HAP-1 (cell line): ENCODE results near the gene GDA.

Experiments used
- DNase-seq, 2 experiments: peaks; one replicate each; pipeline ENCODE4 v3.0.0-alpha.2; 2016 to 2020; ENCODE audit warnings: low spot score in 2 of 2
- H3K27me3 ChIP-seq: fragments of 250-450 bp; sonication (Bioruptor Pico); 2 replicates; pipeline ENCODE4 v1.5.1; 2020; ENCODE audit warnings: low read depth, mild to moderate bottlenecking, moderate library complexity
- H3K36me3 ChIP-seq: fragments of 250-450 bp; sonication (Bioruptor Pico); replicated peaks from 2 replicates; pipeline ENCODE4 v1.5.1; 2020; ENCODE audit warnings: mild to moderate bottlenecking
- H3K4me1 ChIP-seq: fragments of 250-450 bp; sonication (Bioruptor Pico); 2 replicates; pipeline ENCODE4 v1.5.1; 2020; ENCODE audit warnings: mild to moderate bottlenecking
- H3K4me3 ChIP-seq: fragments of 250-450 bp; sonication (Bioruptor Pico); 2 replicates; pipeline ENCODE4 v1.5.1; 2020; ENCODE audit warnings: mild to moderate bottlenecking, moderate library complexity
- H3K9me3 ChIP-seq: fragments of 250-450 bp; sonication (Bioruptor Pico); 2 replicates; pipeline ENCODE4 v1.5.1; 2020; ENCODE audit warnings: mild to moderate bottlenecking, moderate library complexity
- in situ Hi-C: fragments of 300-500 bp; cut with MboI; formaldehyde crosslinking; loops from 3 replicates; pipeline ENCODE4 v1.14.3; 2020; ENCODE audit warnings: low sequenced_read_pairs, inconsistent platforms, mixed read lengths

GDA gene

DNA sequence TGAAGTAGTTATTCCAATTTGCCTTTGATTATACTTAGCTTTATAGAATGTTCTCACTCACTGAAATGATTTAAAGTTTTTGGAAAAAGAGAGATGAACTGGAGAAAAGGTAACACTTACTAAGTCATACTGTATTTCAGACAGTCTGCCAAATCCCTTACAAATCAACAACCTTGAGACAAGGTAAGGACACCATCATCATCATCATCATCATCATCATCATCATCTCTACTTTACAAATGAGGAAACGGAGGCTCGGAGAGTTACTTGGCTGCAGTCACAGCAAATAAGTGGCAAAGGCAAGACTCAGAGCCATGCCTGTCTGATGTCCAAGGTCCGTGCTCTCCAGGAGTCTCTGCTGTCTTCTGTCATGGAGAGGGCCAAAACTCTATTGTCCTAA is 9.4 kb downstream of the GDA start:
- Histone ChIP-seq H3K4me1 (no peaks in the 10 kb centered on the region), H3K36me3 (no peaks in the 10 kb centered on the region)
- in situ Hi-C loops, result no loop called here

DNA sequence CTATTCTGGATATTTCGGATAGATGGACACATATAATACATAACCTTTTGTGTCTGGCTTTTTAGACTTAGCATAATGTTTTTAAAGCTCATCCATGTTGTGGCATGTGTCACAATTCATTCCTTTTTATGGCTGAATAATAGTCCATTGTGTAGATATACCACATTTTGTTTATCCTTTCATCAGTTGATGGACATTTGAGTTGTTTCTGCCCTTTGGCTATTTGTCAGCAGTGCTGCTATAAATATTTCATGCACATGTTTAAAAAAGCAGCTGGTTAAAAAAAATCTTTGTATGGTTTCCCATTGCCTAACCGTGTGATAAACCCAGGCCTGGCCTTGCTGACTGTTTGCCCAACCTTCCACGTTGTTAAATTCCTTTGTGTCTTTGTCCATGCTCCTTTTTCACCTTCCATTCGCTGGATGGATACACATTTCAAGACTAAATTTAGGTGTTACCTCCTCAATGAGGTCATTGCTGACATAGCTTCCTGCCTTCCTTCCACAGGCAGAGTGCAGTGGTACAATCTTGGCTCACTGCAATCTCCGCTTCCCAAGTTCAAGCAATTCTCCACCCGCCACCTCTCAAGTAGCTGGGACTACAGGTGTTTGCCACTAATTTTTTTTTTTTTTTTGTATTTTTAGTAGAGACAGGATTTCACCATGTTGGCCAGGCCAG is 11.3 kb downstream of the GDA start:
- H3K27me3 ChIP-seq, result no peaks in the 10 kb centered on the region
- H3K4me3 ChIP-seq, result no peak overlapping the region
- H3K4me1 ChIP-seq, result no peaks in the 10 kb centered on the region
- no peaks in the 10 kb centered on the region for H3K36me3 ChIP-seq
- no peak for DNase-seq
- no peaks in the 10 kb centered on the region for H3K9me3 ChIP-seq
- in situ Hi-C loops, result no loop called here

More for the DNA sequence above, 9.4 kb downstream of the GDA start:
- DNase-seq, result no peak
- Histone ChIP-seq H3K4me3 (no peak overlapping the region), H3K27me3 (no peaks in the 10 kb centered on the region), H3K9me3 (no peaks in the 10 kb centered on the region)

DNA sequence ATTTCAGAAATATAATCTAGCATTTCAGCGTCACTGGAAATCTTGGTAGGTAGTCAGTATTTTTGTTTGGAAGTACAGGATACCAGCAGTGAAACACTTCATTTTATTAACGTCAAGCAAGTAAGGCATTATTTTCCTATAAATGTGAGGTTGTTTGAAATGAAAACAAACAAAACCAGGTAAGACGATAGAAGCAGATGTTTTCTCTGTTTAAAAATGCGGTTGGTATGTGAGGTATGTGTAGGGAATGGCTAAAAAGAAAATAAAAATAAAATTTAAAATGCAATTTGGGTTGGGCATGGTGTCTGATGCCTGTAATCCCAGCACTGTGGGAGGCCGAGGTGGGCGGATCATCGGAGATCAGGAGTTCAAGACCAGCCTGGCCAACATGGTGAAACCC is 16.1 kb downstream of the GDA start:
- H3K36me3 ChIP-seq, result no peaks in the 10 kb centered on the region
- no peak overlapping the region for H3K4me3 ChIP-seq
- no peaks in the 10 kb centered on the region for H3K4me1 ChIP-seq
- no peak for DNase-seq
- H3K27me3 ChIP-seq, result no peaks in the 10 kb centered on the region
- in situ Hi-C loops, result no loop called here
- no peaks in the 10 kb centered on the region for H3K9me3 ChIP-seq

DNA sequence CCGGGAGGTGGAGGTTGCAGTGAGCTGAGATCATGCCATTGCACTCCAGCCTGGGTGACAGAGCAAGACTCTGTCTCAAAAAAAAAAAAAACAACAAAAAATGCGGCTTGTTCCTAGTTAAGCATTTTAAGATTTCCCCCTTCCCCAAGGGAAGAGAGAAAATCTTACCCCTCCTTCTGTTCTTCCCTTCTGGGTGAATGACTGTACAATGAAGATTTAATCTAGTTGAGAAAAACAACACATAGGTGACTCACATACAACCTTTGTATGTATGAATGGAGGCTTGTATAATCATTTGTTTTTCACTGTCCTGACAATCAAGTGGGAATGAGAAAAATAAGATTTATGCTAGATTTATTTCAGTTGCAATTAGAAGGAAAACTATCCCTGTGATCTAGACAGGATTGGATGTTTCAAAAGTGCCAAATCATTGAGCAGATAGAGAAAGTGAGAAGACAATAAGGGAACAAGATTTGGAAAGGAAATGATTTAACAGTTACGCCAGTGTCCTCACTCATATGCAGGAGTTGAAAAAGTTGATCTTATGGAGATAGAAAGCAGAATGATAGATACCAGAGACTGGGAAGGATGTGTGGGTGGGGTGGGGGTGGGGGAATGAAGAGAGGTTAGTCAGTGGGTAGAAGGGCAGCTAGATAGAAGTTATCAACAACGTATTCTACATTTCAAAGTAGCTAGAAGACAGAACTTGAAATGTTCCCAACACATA is 16.7 kb downstream of the GDA start:
- Histone ChIP-seq H3K27me3 (no peaks in the 10 kb centered on the region), H3K4me3 (no peak overlapping the region), H3K9me3 (no peaks in the 10 kb centered on the region), H3K36me3 (no peaks in the 10 kb centered on the region), H3K4me1 (no peaks in the 10 kb centered on the region)
- DNase-seq, result no peak
- in situ Hi-C loops, result no loop called here

DNA sequence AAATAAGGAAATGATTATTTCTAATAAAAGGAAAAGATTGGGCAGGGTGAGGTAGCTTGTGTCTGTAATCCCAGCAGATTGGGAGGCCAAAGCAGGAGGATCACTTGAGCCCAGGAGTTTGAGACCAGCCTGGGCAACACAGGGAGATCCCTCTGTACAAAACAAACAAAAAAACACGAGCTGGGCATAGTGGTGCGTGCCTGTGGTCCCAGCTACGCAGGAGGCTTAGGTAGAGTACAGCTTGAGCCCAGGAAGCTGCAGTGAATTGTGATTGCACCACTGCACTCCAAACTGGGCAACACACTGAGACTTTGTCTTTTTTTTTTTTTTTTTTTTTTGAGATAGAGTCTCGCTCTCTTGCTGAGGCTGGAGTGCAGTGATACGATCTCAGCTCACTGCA is 18.8 kb downstream of the GDA start:
- Histone ChIP-seq H3K36me3 (no peaks in the 10 kb centered on the region), H3K27me3 (no peaks in the 10 kb centered on the region), H3K4me1 (no peaks in the 10 kb centered on the region), H3K9me3 (no peaks in the 10 kb centered on the region), H3K4me3 (no peak overlapping the region)
- no peak for DNase-seq
- in situ Hi-C loops, result no loop called here

DNA sequence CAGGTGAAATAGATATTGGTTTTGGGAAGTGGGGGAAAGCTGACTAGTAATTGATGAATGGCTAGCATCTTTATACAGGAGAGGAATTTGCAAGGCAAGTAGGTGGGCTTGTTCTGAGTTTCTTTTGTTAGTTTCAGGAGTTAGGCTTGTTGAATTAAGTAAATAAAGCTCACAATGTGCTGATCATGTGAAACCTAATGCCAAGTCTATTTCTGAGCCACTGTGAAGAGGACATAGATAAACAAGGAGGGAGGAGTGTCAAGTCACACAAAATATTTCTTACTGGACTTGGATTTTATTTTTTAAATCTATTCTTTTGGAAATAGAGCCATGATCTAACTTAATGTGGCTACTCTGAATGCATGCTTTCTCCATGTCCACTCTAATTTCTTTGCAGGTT is 19.9 kb downstream of the GDA start:
- no peak for DNase-seq
- no peaks in the 10 kb centered on the region for H3K27me3 ChIP-seq
- in situ Hi-C loops, result no loop called here

DNA sequence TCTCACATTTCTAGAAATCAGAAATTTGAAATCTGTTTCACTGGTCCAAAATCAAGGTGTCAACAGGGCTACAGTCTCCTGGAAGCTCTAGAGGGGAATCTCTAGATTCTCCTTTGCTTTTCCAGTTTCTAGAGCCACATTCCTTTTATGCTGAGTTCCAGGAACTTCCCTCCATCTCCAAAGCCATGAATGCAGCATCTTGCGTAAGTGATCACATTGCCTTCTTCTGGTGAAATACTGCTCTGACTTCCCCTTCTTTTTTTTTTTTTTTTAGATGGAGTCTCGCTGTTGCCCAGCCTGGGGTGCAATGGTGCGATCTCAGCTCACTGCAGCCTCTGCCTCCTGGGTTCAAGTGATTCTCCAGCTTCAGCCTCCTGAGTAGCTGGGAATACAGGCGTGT is 23.8 kb downstream of the GDA start:
- in situ Hi-C loops, result no loop called here
- Histone ChIP-seq H3K4me3 (no peak overlapping the region), H3K4me1 (no peaks in the 10 kb centered on the region), H3K9me3 (no peaks in the 10 kb centered on the region), H3K36me3 (no peaks in the 10 kb centered on the region), H3K27me3 (no peaks in the 10 kb centered on the region)
- DNase-seq, result no peak

More for the DNA sequence above, 19.9 kb downstream of the GDA start:
- H3K4me1 ChIP-seq, result no peaks in the 10 kb centered on the region
- H3K9me3 ChIP-seq, result no peaks in the 10 kb centered on the region
- H3K36me3 ChIP-seq, result no peaks in the 10 kb centered on the region
- no peak overlapping the region for H3K4me3 ChIP-seq

DNA sequence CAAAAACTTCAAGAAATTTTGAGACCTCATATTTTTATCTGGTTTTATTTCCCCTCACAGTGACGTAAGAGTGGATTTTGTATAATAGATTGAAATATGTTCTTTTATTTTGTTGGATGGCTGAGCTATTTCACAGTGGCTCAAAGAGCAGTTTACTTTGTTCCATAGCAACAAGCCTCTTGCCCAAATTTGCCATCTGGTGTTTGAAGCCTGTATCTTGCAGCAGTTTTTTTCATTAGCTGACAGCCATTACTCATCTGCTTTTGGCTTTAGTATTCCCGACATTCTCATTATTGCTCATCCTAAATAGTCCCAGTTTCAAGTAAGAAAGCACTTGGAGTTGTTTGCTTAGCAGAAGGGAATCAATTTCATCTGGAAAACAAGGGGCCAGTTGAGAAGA is 36.3 kb downstream of the GDA start:
- H3K27me3 ChIP-seq, result no peaks in the 10 kb centered on the region
- no peaks in the 10 kb centered on the region for H3K9me3 ChIP-seq
- no peaks in the 10 kb centered on the region for H3K36me3 ChIP-seq
- H3K4me3 ChIP-seq, result no peak overlapping the region
- in situ Hi-C loops, result no loop called here
- H3K4me1 ChIP-seq, result no peaks in the 10 kb centered on the region
- DNase-seq, result no peak

DNA sequence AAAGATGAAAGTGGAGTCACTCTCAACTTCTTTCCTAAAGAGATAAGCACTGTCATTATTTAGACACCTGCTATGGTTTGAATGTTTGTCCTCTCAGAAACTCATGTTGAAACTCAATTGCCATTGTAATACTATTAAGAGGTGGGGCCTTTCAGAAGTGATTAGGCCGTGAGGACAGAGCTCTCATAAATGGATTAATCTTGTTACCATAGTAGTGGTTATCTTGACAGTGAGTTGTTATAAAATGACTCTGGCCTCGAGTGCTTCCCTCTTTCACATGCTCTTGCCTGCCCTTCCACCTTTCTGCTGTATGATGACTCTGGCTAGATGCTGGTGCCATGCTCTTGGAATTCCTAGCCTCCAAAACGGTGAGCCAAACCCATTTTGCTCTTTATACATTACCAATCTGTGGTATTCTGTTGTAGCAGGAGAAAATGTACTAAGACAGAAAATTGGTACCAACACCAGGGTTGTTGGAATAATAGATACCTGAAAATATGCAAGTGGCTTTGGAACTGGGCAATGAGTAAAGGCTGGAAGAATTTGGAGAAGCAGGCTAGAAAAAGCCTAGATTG is 38.0 kb downstream of the GDA start:
- Histone ChIP-seq H3K4me1 (no peaks in the 10 kb centered on the region), H3K4me3 (no peak overlapping the region), H3K36me3 (no peaks in the 10 kb centered on the region), H3K9me3 (no peaks in the 10 kb centered on the region), H3K27me3 (no peaks in the 10 kb centered on the region)
- DNase-seq, result no peak
- in situ Hi-C loops, result no loop called here

DNA sequence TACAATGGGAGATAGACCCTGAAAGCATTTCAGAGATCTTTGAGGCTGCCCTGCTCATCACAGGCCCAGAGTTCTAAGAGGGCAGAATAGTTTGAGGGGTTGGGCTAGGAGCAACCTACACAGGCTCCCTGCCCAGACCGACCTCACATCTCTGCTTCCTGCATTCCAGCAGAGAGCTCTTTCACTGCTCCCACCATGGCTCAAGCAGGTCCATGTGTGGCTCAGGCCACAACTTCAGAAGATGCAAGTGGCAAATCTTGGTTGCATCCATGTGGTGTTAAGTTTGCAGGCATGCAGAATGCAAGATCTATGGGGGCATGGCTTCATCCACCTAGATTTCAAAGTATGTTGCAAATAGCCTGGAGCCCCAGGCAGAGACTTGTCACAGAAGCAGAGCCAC is 39.0 kb downstream of the GDA start:
- Histone ChIP-seq H3K36me3 (no peaks in the 10 kb centered on the region), H3K4me1 (no peaks in the 10 kb centered on the region), H3K4me3 (no peak overlapping the region), H3K9me3 (no peaks in the 10 kb centered on the region), H3K27me3 (no peaks in the 10 kb centered on the region)
- in situ Hi-C loops, result no loop called here
- no peak for DNase-seq

DNA sequence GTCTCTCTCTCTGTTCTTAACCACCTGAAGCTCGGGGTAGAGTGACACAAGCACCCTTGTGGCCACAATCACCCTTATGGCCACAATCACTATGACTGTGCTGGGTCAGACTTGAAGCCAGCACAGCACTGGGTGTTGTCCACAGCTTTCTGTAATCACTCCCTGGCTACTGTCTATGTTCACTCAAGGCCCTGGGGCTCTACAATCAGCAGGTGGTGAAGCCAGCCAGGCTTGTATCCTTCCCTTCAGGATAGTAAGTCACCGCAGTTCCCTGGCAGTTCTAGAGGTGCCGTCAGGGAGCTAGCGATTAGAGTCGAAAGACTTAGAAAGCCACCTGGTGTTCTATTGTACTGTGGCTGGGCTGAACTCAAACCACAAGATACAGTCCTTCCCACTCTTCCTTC is 44.2 kb downstream of the GDA start:
- in situ Hi-C loops, result no loop called here
- DNase-seq, result no peak
- Histone ChIP-seq H3K36me3 (no peaks in the 10 kb centered on the region), H3K4me3 (no peak overlapping the region), H3K4me1 (no peaks in the 10 kb centered on the region), H3K9me3 (no peaks in the 10 kb centered on the region), H3K27me3 (no peaks in the 10 kb centered on the region)

DNA sequence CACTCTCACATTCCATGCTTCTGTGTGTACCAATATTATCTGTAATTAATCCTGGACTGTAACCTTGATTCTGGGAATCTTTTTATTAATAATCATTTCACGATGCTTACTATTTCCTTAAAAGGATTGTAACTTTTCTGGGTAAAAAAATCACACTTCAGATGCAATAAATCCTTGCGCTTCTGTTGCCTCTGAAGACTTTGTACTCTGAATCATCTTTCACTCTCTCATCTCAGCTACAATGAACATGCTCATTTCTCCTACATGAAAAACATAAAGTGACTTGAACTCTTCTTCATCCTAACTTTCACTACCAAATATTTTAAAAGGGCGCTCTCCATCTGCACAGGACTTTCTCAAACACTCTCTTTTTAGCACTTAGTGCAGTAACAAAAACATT is 50.0 kb downstream of the GDA start:
- Histone ChIP-seq H3K4me1 (no peaks in the 10 kb centered on the region), H3K9me3 (no peaks in the 10 kb centered on the region), H3K27me3 (0 out of 2 replicates have a peak, but pooled peaks cover 2% of the 10 kb centered on the region), H3K4me3 (no peak overlapping the region), H3K36me3 (no peaks in the 10 kb centered on the region)
- in situ Hi-C loops, result no loop called here
- no peak for DNase-seq

DNA sequence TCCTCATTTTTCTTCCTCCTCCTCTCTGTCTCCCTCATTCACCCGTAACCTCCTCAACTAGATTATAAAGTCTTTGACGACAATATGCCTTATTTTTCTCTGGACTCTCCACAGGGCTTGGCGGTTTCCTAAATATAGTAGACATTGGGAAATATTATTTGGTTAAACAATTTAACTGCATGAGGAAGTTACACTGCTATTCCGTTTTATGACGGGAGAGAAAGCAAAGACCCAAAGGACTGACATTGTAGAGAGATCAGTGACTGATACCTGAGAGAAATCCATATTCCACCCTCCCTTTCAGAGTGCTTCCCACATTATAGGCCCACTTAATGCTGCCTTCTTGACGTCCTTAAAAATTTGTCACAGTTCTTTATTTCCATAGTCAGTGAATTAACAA is 51.2 kb downstream of the GDA start:
- Histone ChIP-seq H3K9me3 (no peaks in the 10 kb centered on the region), H3K27me3 (0 out of 2 replicates have a peak, but pooled peaks cover 2% of the 10 kb centered on the region), H3K4me1 (no peaks in the 10 kb centered on the region), H3K4me3 (no peak overlapping the region), H3K36me3 (no peaks in the 10 kb centered on the region)
- no peak for DNase-seq
- in situ Hi-C loops, result loop anchor here (10.0 kb wide), 1 partner anchor 74 kb away; no protein-coding TSS in a partner anchor

DNA sequence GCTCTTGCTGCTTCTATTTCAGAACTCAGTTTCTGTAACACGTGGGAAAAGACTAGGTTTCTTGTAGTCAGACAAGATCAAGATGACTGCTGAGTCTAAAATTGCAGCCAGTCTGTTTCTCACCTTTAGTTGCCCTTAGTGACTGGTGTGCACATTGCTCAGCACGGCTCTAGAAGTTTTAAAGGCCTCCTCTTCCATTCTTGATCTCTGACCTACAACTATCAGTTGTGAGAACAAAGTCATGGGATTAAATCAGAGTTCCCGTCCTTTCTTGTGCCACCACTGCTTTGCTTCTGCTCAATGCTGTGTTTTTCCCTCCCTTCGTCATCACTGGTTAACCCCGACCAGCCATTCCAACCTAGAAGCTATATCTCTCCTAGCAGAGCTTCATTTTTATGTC is 52.8 kb downstream of the GDA start:
- Histone ChIP-seq H3K4me1 (no peaks in the 10 kb centered on the region), H3K4me3 (no peak overlapping the region), H3K9me3 (no peaks in the 10 kb centered on the region), H3K27me3 (0 out of 2 replicates have a peak, but pooled peaks cover 2% of the 10 kb centered on the region), H3K36me3 (no peaks in the 10 kb centered on the region)
- in situ Hi-C loops, result loop anchor here (10.0 kb wide), 1 partner anchor 73 kb away; no protein-coding TSS in a partner anchor
- no peak for DNase-seq
